NK-92 (cell line): Measurements from ENCODE around the gene MAP4K2.
"Not testable (repeated sequence)": the region's sequence is repeated elsewhere in the genome, so short reads cannot be mapped to it uniquely, and the experiment has no call there.

ENCODE experiments used
- DNase-seq: peaks from one replicate; lab custom pipeline; 2025; ENCODE audit not compliant: unreplicated experiment; lab: John Stamatoyannopoulos, UW

The MAP4K2 gene

DNA sequence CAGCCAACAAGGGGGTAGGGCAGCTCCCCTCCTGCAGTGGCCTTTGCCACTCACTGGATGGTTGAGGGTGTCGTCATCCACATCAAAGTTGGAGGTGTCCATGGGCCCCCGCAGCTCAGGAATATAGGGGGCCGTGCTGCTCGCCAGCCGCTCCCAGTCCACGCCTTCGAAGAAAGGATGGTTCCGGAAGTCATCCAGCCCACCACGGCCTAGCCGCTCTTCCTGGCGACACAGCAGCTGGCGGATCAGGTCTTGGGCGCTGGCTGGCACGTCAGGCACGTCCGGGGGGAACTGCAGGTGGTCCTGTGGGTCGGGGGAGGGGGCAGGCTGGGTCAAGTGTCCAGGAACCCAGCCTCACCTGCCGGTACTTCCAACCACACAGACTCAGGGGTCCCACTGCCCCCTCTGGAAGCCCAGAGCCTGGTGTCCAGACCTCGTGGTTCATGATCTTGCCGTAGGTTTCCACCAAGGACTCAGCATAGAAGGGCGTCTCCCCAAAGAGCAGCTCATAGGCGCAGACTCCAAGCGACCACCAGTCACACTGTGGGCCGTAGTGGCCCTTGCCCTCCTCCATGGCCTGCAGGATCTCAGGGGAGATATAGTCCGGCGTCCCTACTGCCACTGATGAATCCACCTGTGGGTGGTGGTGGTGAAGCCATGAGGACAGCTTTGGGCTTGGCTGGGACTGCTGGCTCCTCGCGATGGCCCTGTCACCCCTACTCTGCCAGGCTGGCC lies 35.8 kb upstream of the MAP4K2 start:
- DNase-seq: no peak

DNA sequence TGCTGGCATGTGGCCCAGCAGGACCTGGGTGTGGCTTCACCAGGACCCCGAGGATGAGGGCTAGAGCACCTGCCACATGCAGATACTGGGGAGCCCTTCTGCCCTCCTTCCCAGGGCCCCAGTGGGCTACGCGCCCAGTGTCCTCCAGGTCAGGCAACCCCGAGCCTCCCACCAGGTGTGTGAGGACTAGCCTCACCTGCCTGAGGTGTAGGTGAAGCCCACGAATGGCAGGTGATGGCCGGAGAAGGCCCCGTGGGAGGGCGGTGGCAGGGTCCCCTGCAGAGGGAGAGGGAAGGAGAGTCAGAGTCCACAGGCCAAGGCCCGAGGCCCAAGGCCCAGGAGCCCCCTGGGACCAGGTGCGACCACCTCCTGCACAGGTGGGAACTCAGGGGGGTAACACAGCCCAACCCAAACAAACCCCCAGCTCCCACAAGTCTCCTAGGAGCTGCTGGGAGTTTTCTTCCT lies 34.9 kb upstream of the MAP4K2 start:
- DNase-seq: no peak

GRCh38 chr11:64836448-64837072 lies 33.5 kb upstream of the MAP4K2 start:
- DNase-seq: no peak

- no peak for DNase-seq
These were observed 32.8 kb upstream of the MAP4K2 start for GRCh38 chr11:64835616-64836447.

DNA sequence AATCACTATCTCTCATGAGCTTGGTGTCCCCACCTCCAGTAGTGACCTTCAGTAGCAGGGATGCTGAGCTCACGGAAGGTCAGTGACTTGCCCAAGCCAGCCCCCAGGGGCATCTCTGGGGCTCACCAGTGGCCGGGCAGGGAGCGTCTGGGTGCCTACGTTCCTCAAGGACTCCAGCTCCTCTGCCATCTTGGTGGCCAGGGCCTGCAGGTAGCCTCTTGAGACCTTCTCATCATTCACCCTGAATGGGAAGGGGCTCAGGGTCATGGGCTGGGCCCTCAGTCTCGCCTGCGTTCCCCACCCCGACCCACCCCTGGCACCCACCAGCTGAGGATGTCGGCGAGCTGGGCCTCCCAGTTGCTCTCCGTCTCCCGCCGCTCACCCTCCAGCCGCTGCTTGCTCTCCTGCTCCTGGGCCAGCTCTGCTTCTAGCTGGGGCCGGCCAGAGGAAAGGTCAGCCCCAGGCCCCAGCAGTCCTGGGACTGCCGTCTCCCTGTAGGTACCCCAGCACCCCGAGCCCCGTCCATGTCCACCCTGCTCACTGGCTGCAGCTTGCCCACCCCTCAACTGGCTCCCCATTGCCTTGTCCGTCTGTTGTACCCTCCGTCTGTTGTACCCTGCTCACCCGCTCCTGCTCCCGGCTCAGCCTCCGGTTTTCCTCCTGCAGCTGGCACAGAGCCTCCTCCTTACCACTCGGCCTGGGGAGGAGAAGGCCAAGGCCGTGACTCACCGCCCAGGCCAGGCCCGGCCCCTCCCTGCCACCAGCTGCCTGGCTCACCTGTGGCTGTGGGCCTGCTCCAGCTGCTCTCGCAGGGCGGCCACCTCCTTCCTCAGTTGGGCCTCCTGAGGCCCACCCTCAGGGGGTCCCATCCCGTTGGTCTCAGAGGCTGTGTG lies 32.0 kb upstream of the MAP4K2 start:
- no peak for DNase-seq

- no peak for DNase-seq
These were observed 31.2 kb upstream of the MAP4K2 start for GRCh38 chr11:64834031-64834722.

DNA sequence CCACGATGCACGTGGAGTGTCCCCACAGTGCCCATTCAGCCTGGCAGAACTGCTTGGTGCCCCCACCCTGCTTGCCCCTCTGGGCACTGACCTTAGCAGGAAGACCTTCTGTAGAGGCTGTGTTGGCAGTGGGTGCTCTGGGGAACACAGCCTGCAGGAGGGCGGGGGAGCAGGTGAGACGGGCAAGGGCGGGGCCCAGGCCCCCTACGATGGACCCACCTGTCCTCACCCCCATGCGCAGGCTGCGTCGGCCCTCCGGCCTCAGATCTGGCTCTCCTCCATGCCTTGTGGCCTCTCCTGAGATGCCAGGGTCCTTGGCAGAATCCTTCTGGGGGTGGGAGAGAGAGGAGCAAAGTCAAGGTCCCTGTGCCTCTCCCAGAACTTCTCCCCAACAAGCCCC lies 30.5 kb upstream of the MAP4K2 start:
- DNase-seq: no peak

DNA sequence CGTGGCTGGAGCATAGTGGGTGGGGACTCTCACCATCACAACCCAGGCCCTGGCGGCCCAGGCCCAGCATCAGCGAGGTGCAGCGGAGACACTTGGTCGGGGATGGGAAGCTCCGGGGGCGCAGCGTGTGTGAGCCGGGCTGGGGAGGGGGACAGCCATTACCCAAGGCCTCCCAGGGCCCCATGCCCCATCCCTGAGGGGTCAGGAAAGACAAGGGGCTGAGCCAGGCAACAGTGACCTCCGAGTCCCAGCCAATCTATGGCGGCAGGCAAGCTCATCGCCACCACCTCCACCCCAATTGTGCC lies 30.1 kb upstream of the MAP4K2 start:
- no peak for DNase-seq

DNA sequence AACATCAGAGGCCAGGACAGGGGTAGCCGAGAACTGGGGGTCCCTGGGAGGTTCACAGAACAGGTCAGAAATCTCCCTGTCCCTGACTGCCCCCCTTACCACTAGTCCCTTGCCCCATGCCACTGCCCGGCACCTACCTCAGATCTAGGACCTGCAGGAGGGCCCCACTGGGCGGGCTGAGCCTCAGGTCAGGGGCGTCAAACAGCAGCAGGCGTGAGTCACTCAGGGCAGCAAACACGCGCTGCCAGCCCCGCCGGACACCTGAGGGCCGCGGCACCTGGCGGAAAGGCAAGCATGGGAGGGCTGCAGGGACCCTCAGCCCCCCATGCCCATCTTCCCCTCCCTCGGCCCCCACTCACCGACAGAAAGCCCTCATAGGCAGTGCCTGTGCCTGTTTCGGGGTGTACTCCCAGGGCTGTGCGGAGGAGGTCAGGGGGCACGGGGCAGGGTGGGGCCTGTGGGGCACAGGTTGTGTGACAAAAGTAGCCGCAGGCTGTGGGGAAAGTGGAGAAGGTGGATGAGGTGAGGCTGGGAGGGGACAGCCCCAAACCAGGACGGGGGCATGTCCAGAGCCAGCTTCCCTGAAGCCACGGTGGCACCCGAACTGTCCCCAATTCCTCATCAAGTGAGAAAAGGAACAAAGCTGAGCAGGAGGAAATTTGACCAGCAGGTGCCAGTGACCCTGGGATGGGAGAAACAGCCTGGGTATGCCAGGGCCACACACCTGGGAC lies 29.6 kb upstream of the MAP4K2 start:
- DNase-seq: no peak

GRCh38 chr11:64831411-64831891 lies 28.4 kb upstream of the MAP4K2 start:
- DNase-seq: no peak

GRCh38 chr11:64829536-64830251 lies 26.7 kb upstream of the MAP4K2 start:
- DNase-seq: no peak

DNA sequence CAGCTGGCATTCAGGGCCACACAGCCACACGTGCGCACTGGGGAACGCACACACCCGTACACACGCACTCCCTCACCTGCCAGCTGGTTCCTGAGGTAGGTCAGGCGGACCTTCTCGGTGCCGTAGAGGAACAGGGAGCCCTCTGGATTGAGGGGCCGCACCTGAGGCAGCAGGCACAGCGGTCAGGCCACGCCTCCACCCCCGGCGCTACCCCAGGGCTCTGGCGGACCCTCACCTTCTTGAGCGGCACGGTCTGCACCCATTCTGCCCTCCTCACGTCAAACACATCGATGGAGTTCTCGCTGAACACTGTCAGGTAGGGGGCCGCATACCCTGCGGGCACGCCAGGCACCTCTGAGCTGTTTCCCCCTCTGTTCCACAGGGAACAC lies 24.4 kb upstream of the MAP4K2 start:
- DNase-seq: no peak

DNA sequence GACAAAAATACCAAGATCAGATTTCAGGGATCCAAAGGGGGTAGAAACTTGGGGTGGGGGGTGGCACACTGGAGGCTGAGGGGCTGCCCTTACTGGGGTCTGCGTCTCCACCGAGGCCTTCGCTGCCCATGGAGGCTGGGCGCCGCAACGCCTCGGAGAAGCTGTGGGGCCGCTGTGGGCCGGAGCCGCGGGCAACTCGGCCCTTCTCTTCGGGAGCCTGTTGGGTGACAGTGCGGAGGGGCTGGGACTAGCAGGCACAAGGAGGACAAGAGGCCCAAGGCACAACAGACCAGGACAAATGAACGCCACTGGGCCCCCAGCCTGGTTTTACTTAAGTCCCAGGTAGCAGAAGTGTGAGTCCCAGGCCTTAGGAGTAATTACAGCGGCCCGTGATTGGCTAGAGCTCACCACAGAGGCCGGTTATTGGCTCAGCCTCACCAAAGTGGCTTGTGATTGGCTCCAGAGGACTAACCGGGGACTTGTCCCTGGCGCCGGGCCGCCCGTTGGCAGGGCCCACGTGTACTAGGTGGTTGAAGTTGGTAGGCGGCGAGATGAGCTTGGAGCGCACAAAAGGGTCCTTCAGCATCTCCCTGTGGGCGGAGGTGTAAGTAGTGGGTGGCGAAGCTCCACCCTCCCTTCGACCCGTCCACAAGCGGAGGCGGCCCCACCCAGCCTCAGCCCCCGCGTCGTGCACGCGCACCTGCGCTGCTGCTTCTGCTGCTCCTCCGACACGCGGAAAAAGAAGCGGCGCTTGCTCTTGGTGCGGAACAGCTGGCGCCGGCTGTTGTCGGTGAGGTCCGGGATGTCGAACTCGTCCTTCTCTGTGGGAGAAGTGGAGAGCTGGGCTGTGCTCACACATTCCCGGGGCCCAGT lies 23.8 kb upstream of the MAP4K2 start:
- no peak for DNase-seq

DNA sequence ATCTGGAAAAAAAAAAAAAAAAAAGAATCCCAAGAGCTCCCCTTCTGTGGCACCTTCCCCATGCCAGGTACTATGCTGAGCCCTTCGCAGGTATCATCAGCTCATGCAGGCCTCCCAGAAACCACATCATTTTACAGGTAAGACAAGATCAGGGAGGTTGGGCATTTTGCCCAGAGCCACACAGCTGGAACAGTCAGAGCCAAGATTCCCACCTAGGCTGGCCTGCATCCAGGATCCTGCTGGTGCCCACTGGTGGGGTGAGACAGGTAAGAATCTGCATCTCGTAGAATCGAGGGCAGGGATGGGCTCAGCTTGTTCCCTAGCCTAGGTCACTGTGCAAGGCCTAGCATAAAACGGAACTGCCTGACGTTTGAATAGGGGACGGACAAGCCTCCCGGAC lies 23.0 kb upstream of the MAP4K2 start:
- no peak for DNase-seq

DNA sequence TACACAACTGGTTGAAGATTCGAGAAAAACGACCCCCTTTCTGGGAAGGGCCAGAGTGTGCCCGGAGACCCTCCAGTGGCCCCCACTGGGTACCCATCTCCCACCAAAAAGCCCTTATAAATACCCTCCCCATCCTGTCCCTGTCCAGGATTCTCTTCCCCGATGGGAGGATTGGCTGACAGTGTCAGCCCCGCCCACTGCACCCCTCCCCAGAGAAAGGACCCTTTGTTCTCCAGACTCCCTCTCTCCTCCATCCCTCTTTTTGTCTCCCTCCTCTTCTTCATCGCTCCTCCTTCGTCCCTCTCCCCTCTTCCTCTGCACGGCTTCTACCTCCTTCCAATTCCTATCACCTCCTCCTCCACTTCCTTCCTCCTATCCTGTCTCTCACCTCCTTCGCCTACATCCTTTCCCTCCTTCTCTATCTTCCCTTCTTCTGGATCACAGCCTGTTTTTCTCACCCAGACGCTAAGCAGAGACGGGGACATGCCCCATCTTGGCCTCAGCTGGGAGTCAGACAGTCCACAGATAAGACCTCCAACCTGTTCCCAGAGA lies 20.6 kb upstream of the MAP4K2 start:
- no peak for DNase-seq

GRCh38 chr11:64817476-64817875 lies 14.5 kb upstream of the MAP4K2 start:
- no peak for DNase-seq

GRCh38 chr11:64815433-64815832 lies 12.4 kb upstream of the MAP4K2 start:
- not testable (repeated sequence) for DNase-seq

DNA sequence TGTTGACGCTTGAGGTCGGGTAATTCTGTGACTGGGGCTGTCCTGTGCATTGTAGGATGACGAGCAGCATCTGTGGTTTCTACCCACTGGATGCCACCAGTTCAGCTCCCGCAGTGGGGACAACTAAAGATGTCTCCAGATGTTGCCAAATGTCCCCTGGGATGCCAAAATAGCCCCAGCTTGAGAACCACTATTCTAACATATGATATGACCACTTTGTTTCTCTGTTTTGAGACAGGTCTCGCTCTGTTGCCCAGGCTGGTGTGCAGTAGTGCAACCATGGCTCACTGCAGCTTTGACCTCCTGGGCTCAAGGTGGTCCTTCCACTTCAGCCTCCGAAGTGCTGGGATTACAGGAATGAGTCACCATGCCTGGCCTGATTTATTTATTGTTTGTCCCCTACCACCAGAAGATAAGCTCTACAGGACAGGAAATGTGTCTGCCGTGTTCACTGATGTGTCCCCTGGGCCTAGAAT lies 11.7 kb upstream of the MAP4K2 start:
- no peak for DNase-seq
